IPS-15b (cell line): ENCODE data around the gene FAT2.

Experiments used
- H3K27me3 ChIP-seq: one replicate; pipeline ENCODE4 v1.6.1; 2013; ENCODE audit warnings: low read length; ENCODE audit not compliant: control insufficient read depth, insufficient read depth
- H3K36me3 ChIP-seq: one replicate; pipeline ENCODE4 v1.6.1; 2013; ENCODE audit warnings: low read length; ENCODE audit not compliant: control insufficient read depth, insufficient read depth
- H3K4me1 ChIP-seq: one replicate; pipeline ENCODE4 v1.6.1; 2013; ENCODE audit warnings: mild to moderate bottlenecking, low read length; ENCODE audit not compliant: control insufficient read depth, insufficient read depth
- H3K4me3 ChIP-seq: one replicate; pipeline ENCODE4 v1.5.1; 2013; ENCODE audit warnings: low read depth, low read length
- H3K9ac ChIP-seq: one replicate; pipeline ENCODE4 v1.6.1; 2013; ENCODE audit warnings: low read depth, mild to moderate bottlenecking, low read length
- H3K9me3 ChIP-seq: one replicate; pipeline ENCODE4 v1.6.1; 2013; ENCODE audit warnings: mild to moderate bottlenecking, low read length; ENCODE audit not compliant: control insufficient read depth, insufficient read depth

Gene FAT2, protein sequence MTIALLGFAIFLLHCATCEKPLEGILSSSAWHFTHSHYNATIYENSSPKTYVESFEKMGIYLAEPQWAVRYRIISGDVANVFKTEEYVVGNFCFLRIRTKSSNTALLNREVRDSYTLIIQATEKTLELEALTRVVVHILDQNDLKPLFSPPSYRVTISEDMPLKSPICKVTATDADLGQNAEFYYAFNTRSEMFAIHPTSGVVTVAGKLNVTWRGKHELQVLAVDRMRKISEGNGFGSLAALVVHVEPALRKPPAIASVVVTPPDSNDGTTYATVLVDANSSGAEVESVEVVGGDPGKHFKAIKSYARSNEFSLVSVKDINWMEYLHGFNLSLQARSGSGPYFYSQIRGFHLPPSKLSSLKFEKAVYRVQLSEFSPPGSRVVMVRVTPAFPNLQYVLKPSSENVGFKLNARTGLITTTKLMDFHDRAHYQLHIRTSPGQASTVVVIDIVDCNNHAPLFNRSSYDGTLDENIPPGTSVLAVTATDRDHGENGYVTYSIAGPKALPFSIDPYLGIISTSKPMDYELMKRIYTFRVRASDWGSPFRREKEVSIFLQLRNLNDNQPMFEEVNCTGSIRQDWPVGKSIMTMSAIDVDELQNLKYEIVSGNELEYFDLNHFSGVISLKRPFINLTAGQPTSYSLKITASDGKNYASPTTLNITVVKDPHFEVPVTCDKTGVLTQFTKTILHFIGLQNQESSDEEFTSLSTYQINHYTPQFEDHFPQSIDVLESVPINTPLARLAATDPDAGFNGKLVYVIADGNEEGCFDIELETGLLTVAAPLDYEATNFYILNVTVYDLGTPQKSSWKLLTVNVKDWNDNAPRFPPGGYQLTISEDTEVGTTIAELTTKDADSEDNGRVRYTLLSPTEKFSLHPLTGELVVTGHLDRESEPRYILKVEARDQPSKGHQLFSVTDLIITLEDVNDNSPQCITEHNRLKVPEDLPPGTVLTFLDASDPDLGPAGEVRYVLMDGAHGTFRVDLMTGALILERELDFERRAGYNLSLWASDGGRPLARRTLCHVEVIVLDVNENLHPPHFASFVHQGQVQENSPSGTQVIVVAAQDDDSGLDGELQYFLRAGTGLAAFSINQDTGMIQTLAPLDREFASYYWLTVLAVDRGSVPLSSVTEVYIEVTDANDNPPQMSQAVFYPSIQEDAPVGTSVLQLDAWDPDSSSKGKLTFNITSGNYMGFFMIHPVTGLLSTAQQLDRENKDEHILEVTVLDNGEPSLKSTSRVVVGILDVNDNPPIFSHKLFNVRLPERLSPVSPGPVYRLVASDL (N-terminal part only)

DNA sequence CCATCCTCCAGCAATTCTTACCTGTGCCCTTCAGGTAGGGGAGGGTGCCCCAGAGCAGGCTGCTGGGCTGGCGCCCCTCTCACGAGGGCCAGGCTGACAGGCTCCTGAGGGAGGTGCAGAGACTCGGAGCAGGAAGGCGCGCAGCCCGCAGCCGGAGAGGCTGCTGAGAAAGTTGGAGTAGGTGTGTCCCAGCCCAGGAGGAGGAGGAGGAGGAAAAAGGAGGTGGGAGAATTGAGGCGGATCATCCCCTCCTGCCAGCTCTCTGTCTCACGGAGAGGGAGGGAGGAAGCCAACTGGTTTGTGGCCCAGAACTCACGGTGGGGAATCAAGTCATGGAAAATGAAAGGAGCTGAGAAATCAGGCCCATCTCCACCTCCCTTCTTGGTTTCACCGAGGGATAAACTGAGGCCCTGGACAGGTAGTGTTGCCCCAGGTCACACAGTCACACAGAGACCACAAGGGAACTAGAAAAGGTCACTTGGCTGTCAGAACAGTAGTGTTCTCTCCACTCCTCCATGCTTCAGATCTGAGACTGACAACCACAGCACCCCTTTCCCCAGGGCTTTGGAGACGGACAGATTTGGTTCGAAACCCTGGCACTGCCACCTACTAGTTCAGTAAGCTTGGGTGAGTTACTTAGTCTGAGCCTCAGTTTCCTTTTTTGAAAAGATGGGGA is at the start of gene FAT2:
TSS of gene FAT2 (minus strand) at position 188 of the 676 bp plus-strand sequence. CDS start 22,400 bp downstream, outside the sequence.
- Histone ChIP-seq H3K36me3 (no peaks in the 10 kb centered on the region), H3K4me1 (no peaks in the 10 kb centered on the region), H3K9me3 (no peaks in the 10 kb centered on the region), H3K9ac (no peak within 1 kb of the TSS), H3K4me3 (no peak within 1 kb of the TSS), H3K27me3 (peaks cover 2% of the 10 kb centered on the region)

DNA sequence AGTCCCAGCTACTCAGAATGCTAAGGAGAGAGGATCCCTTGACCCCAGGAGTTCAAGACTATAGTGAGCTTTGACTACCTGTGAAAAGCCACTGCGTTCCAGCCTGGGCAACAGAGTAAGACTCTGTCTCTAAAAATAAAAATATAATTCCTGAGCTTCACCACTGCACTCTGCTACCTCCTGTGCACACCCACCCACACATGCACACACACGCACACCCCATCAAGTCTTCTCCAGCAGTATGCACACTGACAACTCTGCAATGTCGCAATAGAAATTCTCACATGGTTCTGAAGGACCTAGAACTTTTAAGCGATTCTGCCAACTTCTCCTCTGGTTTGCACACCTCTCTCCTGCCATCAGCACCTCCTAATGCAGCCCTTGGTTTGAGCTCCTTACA is 47.5 kb upstream of the FAT2 start:
- no peak overlapping the region for H3K4me3 ChIP-seq
- no peak overlapping the region for H3K9ac ChIP-seq
- no peaks in the 10 kb centered on the region for H3K36me3 ChIP-seq
- no peaks in the 10 kb centered on the region for H3K9me3 ChIP-seq
- H3K27me3 ChIP-seq: peaks cover 15% of the 10 kb centered on the region
- no peaks in the 10 kb centered on the region for H3K4me1 ChIP-seq

DNA sequence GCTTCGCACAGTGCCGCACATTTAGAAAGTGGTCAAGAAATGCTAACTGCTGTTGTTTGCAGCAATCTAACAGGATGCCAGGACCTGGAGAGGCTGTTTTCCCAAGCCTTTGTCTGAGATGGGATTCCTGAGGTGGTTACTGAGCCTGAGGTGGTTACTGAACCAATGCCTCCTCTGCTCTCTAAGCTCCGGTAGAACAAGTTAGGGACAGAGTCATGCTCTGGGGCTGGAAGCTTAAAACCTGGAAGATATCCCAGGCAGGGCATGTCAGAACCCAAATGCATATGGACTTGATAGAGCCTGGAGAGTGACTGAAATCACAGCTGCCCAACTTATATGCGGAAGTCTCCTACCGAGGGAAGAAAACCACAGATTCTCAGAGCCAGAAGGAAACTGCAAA is 46.5 kb upstream of the FAT2 start:
- H3K27me3 ChIP-seq: peaks cover 15% of the 10 kb centered on the region
- no peaks in the 10 kb centered on the region for H3K9me3 ChIP-seq
- H3K9ac ChIP-seq: no peak overlapping the region
- no peak overlapping the region for H3K4me3 ChIP-seq
- H3K4me1 ChIP-seq: no peaks in the 10 kb centered on the region
- no peaks in the 10 kb centered on the region for H3K36me3 ChIP-seq

DNA sequence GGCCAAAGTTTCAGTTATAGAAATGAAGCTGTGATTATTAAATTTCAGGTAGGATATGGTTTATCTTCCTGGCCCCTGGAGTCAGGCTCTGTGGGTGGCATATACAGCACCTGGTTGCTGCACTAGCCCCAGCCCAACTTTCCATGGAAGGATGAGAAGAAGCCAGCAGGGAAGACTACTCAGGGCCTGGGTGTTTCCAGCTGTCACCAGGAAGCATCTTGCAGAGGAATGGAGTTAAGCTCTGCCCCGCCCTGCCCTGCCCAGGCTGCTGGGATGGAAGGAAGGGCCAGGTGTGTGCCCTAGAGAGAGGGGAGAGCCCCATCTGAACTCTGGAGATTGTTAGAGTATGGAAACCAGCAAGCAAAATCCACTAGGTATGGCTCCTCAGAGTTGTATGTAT is 42.8 kb upstream of the FAT2 start:
- Histone ChIP-seq H3K9me3 (no peaks in the 10 kb centered on the region), H3K4me1 (no peaks in the 10 kb centered on the region), H3K36me3 (no peaks in the 10 kb centered on the region), H3K27me3 (peaks cover 10% of the 10 kb centered on the region), H3K9ac (no peak overlapping the region), H3K4me3 (no peak overlapping the region)

DNA sequence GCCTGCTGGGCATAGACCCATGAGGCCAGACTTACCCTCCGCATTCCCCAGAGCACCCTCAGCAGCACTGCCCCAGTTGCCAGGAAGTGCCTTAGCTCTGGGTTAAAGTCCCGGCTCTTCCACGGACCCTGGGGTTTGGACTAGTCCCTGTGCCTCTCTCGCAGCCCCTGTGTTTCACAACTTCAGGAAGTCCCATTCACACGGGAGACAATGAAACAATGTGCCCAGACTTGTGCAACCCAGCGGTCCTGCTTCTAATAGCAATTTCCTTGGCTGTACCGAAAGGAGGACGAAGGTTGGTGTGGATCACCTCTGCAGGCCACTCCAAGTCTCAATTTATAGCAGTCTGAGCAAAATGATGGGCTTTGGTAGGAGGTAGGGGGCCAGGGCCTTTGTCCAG is 41.8 kb upstream of the FAT2 start:
- H3K9ac ChIP-seq: no peak overlapping the region
- no peaks in the 10 kb centered on the region for H3K9me3 ChIP-seq
- H3K27me3 ChIP-seq: peaks cover 4% of the 10 kb centered on the region
- no peaks in the 10 kb centered on the region for H3K36me3 ChIP-seq
- no peak overlapping the region for H3K4me3 ChIP-seq
- H3K4me1 ChIP-seq: no peaks in the 10 kb centered on the region

DNA sequence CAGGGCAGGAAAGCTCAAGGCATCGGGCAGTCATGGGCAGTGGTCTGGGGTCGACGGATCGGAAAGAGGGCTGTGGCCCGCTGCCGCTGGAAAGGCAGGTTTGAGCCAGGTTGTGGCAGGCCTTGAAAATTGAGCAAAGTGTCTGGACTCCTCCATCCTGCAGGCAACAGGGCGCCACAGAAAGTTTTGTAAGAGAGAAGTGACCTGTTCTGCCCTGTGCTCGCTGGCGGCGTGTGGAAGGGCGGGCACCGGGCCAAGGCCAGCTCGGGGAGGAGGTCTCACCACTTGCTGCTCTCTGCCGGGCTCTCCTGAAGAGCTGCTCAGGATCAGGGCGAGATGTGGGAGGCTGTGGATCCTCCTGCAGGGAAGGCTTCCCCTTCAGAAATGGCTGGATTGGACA is 41.4 kb upstream of the FAT2 start:
- H3K9me3 ChIP-seq: no peaks in the 10 kb centered on the region
- no peak overlapping the region for H3K4me3 ChIP-seq
- no peak overlapping the region for H3K9ac ChIP-seq
- no peaks in the 10 kb centered on the region for H3K36me3 ChIP-seq
- peaks cover 4% of the 10 kb centered on the region for H3K27me3 ChIP-seq
- H3K4me1 ChIP-seq: no peaks in the 10 kb centered on the region

DNA sequence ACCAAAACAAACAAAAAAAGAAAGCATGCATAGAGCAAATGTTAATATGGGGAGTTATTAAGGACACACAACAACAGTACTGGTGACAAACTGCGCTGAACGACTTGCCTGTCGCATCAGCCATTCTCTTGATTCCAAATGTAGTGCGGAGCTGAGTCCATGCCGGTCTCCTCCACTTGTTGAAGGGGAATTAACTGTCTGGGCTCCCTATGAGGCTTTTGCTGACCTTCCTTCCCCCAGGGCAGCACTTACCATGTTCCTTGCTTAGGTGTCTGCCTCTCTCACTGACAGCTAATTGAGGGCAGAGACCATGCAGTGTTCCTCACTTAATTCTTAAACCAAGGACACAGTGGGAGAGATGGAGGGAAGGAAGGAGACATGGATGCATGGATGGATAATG is 40.8 kb upstream of the FAT2 start:
- no peaks in the 10 kb centered on the region for H3K9me3 ChIP-seq
- H3K9ac ChIP-seq: no peak overlapping the region
- peaks cover 4% of the 10 kb centered on the region for H3K27me3 ChIP-seq
- no peak overlapping the region for H3K4me3 ChIP-seq
- no peaks in the 10 kb centered on the region for H3K36me3 ChIP-seq
- no peaks in the 10 kb centered on the region for H3K4me1 ChIP-seq

DNA sequence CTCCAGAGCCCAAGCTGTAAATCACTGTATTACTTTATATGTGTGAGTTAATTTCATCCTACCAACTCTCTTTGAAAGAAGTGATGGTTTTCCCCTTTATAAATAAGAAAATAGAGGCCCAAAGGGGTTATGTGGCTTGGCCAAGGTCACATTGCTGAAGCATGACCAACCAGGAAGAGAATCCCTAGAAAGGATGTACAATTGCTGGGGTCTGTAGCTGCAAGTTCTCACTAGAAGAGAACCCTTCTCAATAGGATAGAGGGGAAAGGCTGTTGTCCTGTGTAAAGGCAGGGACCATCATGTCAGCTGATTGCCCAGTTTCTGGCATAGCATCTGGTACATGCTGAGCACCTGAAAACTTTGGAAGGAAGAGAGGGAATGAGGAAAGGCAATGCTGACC is 39.0 kb upstream of the FAT2 start:
- no peaks in the 10 kb centered on the region for H3K27me3 ChIP-seq
- H3K4me1 ChIP-seq: no peaks in the 10 kb centered on the region
- H3K36me3 ChIP-seq: no peaks in the 10 kb centered on the region
- H3K9ac ChIP-seq: no peak overlapping the region
- H3K9me3 ChIP-seq: no peaks in the 10 kb centered on the region
- H3K4me3 ChIP-seq: no peak overlapping the region

DNA sequence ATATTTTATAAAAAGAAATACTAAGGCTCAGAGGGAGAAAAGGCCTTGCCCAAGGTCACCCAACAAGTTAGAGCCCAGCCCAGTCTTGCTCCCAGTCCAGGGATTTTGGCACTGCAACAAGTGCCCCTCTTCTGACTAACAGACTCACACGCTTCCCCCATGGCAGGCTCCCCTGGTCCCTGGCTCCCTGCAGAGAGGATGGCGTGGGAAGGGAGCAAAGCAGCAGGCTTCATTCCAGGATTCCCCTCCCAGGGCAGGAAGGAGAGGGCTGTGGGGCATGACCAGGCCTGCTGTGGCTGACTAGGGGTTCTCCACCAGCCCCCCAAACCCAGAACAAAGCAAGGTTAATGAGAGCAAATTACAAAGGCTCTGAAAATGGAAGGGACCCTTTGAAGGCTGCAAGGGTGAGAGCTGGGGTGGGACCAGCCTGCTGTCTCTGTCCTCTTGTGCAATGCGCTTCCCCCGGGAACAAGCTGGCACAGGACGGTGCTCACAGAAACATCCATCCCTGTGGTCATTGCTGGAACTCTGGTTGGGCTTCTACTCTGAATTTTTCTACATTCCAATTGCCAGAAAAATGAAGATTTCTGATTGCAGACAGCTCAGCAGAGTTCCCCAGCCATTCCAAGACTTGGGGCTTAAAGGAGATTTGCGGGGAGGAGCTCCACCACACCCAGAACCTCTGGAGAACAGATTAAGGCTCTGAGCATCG is 37.1 kb upstream of the FAT2 start:
- Histone ChIP-seq H3K36me3 (no peaks in the 10 kb centered on the region), H3K27me3 (no peaks in the 10 kb centered on the region), H3K4me3 (no peak overlapping the region), H3K9ac (no peak overlapping the region), H3K9me3 (no peaks in the 10 kb centered on the region), H3K4me1 (no peaks in the 10 kb centered on the region)

DNA sequence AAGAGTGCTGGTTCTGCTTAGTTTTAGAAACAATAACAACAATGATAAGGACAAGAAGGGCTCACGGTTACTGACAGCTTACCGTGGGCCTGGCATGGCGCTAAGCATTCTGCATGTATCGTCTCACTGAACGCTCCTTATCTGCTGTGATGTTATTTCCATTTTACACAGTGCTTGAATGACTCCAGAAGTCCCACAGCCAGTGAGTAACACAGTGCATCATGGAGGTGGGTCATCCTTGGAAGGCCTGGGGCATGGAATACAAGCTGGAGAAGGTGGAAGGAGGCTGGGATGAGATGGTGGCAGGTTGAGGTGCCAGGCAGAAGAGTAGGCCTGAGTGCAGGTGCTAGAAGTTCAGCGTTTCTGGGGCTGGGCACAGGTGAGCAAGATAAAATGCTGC is 36.5 kb upstream of the FAT2 start:
- no peak overlapping the region for H3K9ac ChIP-seq
- no peaks in the 10 kb centered on the region for H3K27me3 ChIP-seq
- no peaks in the 10 kb centered on the region for H3K9me3 ChIP-seq
- no peaks in the 10 kb centered on the region for H3K36me3 ChIP-seq
- no peaks in the 10 kb centered on the region for H3K4me1 ChIP-seq
- H3K4me3 ChIP-seq: no peak overlapping the region
